CD4-positive, alpha-beta memory T cell (primary cell): ENCODE measurements around the gene LCAT. TPM values are rescaled to one million over a fixed set of nuclear protein-coding genes. Genes with fewer than 3 reads are reported as not detected.

Experiments used
- CTCF ChIA-PET: fragments of 350-600 bp; sonication (Branson Sonifier 250); formaldehyde crosslinking; loops from one replicate; lab custom pipeline; 2021; ENCODE audit warnings: inconsistent platforms; ENCODE audit not compliant: partially characterized antibody; lab: Charles Lee
- POLR2A ChIA-PET: fragments of 350-600 bp; sonication (Branson Sonifier 250); formaldehyde crosslinking; loops from one replicate; lab custom pipeline; 2021; ENCODE audit not compliant: partially characterized antibody; lab: Charles Lee
- DNase-seq, 5 donors: peaks; one replicate each; pipeline versions ENCODE4 v3.0.0 to v3.0.0-alpha.2; 2020 to 2022; ENCODE audit warnings: mixed read lengths in 1 of 5
- H3K27ac ChIP-seq: one replicate; pipeline ENCODE4 v1.7.0; 2013; ENCODE audit warnings: low read depth, low read length
- H3K27me3 ChIP-seq: 2 replicates; pipeline ENCODE4 v1.7.0; 2013; ENCODE audit warnings: mild to moderate bottlenecking, low read length, moderate library complexity; ENCODE audit not compliant: insufficient read depth
- H3K36me3 ChIP-seq: 2 replicates; pipeline ENCODE4 v1.7.0; 2013; ENCODE audit warnings: mild to moderate bottlenecking, low read length, moderate library complexity; ENCODE audit not compliant: insufficient read depth
- H3K4me1 ChIP-seq: 2 replicates; pipeline ENCODE4 v1.7.0; 2013; ENCODE audit warnings: mild to moderate bottlenecking, low read length, moderate library complexity; ENCODE audit not compliant: insufficient read depth
- H3K4me3 ChIP-seq, 2 donors: one replicate each; pipeline ENCODE4 v1.7.0; 2013; ENCODE audit warnings: low read length in 2 of 2, mild to moderate bottlenecking in 1 of 2
- H3K9me3 ChIP-seq, 2 donors: one replicate each; pipeline ENCODE4 v1.7.0; 2013; ENCODE audit warnings: low read length in 2 of 2, control low read depth in 1 of 2; ENCODE audit not compliant: control insufficient read depth in 1 of 2
- H3K27ac Mint-ChIP-seq, 7 donors: one replicate each; pipeline ENCODE4 v1.8.0; 2020 to 2021; ENCODE audit warnings: mixed read lengths in 7 of 7, mild to moderate bottlenecking in 6 of 7, inconsistent platforms in 3 of 7, moderate library complexity in 3 of 7
- H3K27me3 Mint-ChIP-seq, 2 donors: one replicate each; pipeline ENCODE4 v1.8.0; 2020 to 2021; ENCODE audit warnings: mixed read lengths in 2 of 2
- H3K36me3 Mint-ChIP-seq, 2 donors: one replicate each; pipeline ENCODE4 v1.8.0; 2020 to 2021; ENCODE audit warnings: mixed read lengths in 2 of 2, inconsistent platforms in 1 of 2, mild to moderate bottlenecking in 1 of 2
- H3K4me1 Mint-ChIP-seq, 4 donors: one replicate each; pipeline ENCODE4 v1.8.0; 2020 to 2021; ENCODE audit warnings: mixed read lengths in 4 of 4, mild to moderate bottlenecking in 1 of 4
- H3K4me3 Mint-ChIP-seq, 8 donors: one replicate each; pipeline ENCODE4 v1.8.0; 2020 to 2021; ENCODE audit warnings: mixed read lengths in 8 of 8, mild to moderate bottlenecking in 7 of 8, moderate library complexity in 6 of 8, inconsistent platforms in 3 of 8
- H3K9me3 Mint-ChIP-seq, 8 donors: one replicate each; pipeline ENCODE4 v1.8.0; 2020 to 2021; ENCODE audit warnings: mixed read lengths in 8 of 8, mild to moderate bottlenecking in 5 of 8, inconsistent platforms in 3 of 8, moderate library complexity in 1 of 8
- intact Hi-C: fragments of 100-400 bp; cut with micrococcal nuclease; formaldehyde crosslinking; loops from one replicate; pipeline ENCODE4 v1.15.1; 2023
- polyA plus RNA-seq, 2 donors: library from polyadenylated mRNA; unstranded; fragments of 300-500 nt; fragmentation: Illumina TruSeq; gene quantifications; one replicate each; pipeline ENCODE4 v1.2.3, GENCODE V29; 2021
- total RNA-seq, 2 experiments: library from RNA; stranded (reverse); gene quantifications; one replicate each; pipeline ENCODE4 v1.2.3, GENCODE V29; 2021

The LCAT gene
- total and polyA plus RNA-seq, 4 experiments from 2014 or later: 1.9 to 20.3 (median 18.2) TPM; not detected in 1

DNA sequence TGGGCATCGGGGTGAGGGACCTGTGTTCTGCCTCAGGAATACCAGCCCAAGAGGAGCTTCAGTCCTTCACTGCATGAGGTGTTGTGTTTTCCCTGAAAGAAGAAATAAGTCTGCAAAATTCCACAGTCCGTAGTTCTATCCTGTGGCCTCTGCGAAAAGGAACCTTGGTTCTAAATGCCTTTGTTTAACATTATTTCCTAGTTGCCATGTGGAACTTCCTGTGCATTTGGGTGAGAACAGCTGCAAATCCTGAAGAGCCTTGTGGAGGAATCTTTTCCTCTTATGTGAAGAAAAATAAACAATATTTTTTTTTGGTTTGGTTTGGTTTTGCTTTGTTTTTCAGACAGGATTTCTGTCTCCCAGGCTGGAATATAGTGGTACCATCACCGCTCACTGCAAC, 41.1 kb downstream of the LCAT start:
- H3K4me1 ChIP-seq: no peaks in the 10 kb centered on the region
- DNase-seq: no peak
- peak overlapping the region in 3 of 7 donors; percentile 17 to 68 (median 36) for H3K27ac Mint-ChIP-seq
- no peak overlapping the region for H3K27ac ChIP-seq
- no peaks in the 10 kb centered on the region for H3K27me3 ChIP-seq
- H3K9me3 Mint-ChIP-seq: no peaks in the 10 kb centered on the region
- intact Hi-C loops: no loop called here
- H3K9me3 ChIP-seq: no peaks in the 10 kb centered on the region
- ChIA-PET POLR2A (interaction anchor here (0.7 to 1.0 kb wide), 2 partner anchors 31 kb away, joined by 3 read pairs; no protein-coding TSS in a partner anchor), CTCF (no interaction called here)
- no peak overlapping the region for H3K4me3 ChIP-seq
- no peaks in the 10 kb centered on the region for H3K36me3 ChIP-seq
- no peaks in the 10 kb centered on the region for H3K27me3 Mint-ChIP-seq
- peaks cover 3 to 15% (median 9%) of the 10 kb centered on the region in 4 donors for H3K4me1 Mint-ChIP-seq
- H3K4me3 Mint-ChIP-seq: no peak overlapping the region
- peaks cover 4 to 14% of the 10 kb centered on the region in 2 donors for H3K36me3 Mint-ChIP-seq

GRCh38 chr16:67901734-67902133, 42.2 kb downstream of the LCAT start:
- no peak overlapping the region for H3K27ac ChIP-seq
- no peaks in the 10 kb centered on the region for H3K9me3 ChIP-seq
- intact Hi-C loops: no loop called here
- H3K36me3 Mint-ChIP-seq: peaks cover 4 to 14% of the 10 kb centered on the region in 2 donors
- no peaks in the 10 kb centered on the region for H3K4me1 ChIP-seq
- no peak overlapping the region for H3K27ac Mint-ChIP-seq
- H3K27me3 ChIP-seq: no peaks in the 10 kb centered on the region
- H3K4me3 ChIP-seq: no peak overlapping the region
- H3K27me3 Mint-ChIP-seq: no peaks in the 10 kb centered on the region
- H3K4me3 Mint-ChIP-seq: no peak overlapping the region
- ChIA-PET POLR2A (no interaction called here), CTCF (interaction anchor here (1.9 kb wide), 1 partner anchor 18 kb away, joined by 6 read pairs; no protein-coding TSS in a partner anchor)
- no peak for DNase-seq
- H3K4me1 Mint-ChIP-seq: peaks cover 6 to 25% (median 15%) of the 10 kb centered on the region in 4 donors
- no peaks in the 10 kb centered on the region for H3K9me3 Mint-ChIP-seq
- H3K36me3 ChIP-seq: no peaks in the 10 kb centered on the region

- CTCF ChIA-PET: interaction anchor here (1.2 to 1.8 kb wide), 5 partner anchors 10 to 81 kb away, joined by 3 to 14 read pairs (median 7); no protein-coding TSS in a partner anchor
- no peaks in the 10 kb centered on the region for H3K9me3 Mint-ChIP-seq
Measured at GRCh38 chr16:67897231-67897630, 46.7 kb downstream of the LCAT start.

GRCh38 chr16:67893743-67894399, 50.0 kb downstream of the LCAT start:
- peaks cover 12 to 49% (median 40%) of the 10 kb centered on the region in 4 donors for H3K4me1 Mint-ChIP-seq
- no peaks in the 10 kb centered on the region for H3K9me3 ChIP-seq
- DNase-seq: peak in 1 of 5 donors; percentile 11
- H3K4me3 Mint-ChIP-seq: peak overlapping the region; percentile 89 to 98 (median 96)
- H3K4me3 ChIP-seq: peak overlapping the region; percentile 64 to 90
- ChIA-PET CTCF (interaction anchor here (3.8 kb wide), 1 partner anchor 11 kb away, joined by 24 read pairs; no protein-coding TSS in a partner anchor), POLR2A (interaction anchor here (1.5 to 3.4 kb wide), 3 partner anchors 35 to 60 kb away, joined by 5 to 28 read pairs (median 6); partner anchors contain the start of gene PSMB10)
- no peaks in the 10 kb centered on the region for H3K27me3 ChIP-seq
- no peaks in the 10 kb centered on the region for H3K9me3 Mint-ChIP-seq
- H3K27ac ChIP-seq: peak overlapping the region; percentile 95
- H3K27me3 Mint-ChIP-seq: no peaks in the 10 kb centered on the region
- H3K36me3 Mint-ChIP-seq: peaks cover 0 to 10% of the 10 kb centered on the region in 2 donors
- peaks cover 20% of the 10 kb centered on the region for H3K4me1 ChIP-seq
- intact Hi-C loops: loop anchor here (1.0 kb wide), 5 partner anchors 41 to 129 kb away; partner anchors contain the start of genes DDX28, DUS2, NUTF2 and RANBP10
- H3K27ac Mint-ChIP-seq: peak overlapping the region; percentile 96 to 98 (median 97)
- no peaks in the 10 kb centered on the region for H3K36me3 ChIP-seq

More at GRCh38 chr16:67897231-67897630, 46.7 kb downstream of the LCAT start:
- Mint-ChIP-seq H3K4me1 (peaks cover 12 to 58% (median 43%) of the 10 kb centered on the region in 4 donors), H3K27ac (peak overlapping the region in 3 of 7 donors; percentile 1 to 57 (median 5)), H3K27me3 (no peaks in the 10 kb centered on the region), H3K36me3 (peaks cover 0 to 11% of the 10 kb centered on the region in 2 donors), H3K4me3 (peak overlapping the region in 2 of 8 donors; percentile 12 to 18)
- no peaks in the 10 kb centered on the region for H3K27me3 ChIP-seq
- no peaks in the 10 kb centered on the region for H3K36me3 ChIP-seq
- no peak for DNase-seq
- H3K4me3 ChIP-seq: no peak overlapping the region
- intact Hi-C loops: no loop called here
- H3K27ac ChIP-seq: no peak overlapping the region
- H3K9me3 ChIP-seq: no peaks in the 10 kb centered on the region
- peaks cover 19% of the 10 kb centered on the region for H3K4me1 ChIP-seq
- POLR2A ChIA-PET: interaction anchor here (1.1 to 1.6 kb wide), 2 partner anchors 24 to 38 kb away, joined by 3 read pairs; partner anchors contain the start of gene EDC4

- peaks cover 0 to 7% of the 10 kb centered on the region in 2 donors for H3K36me3 Mint-ChIP-seq
- POLR2A ChIA-PET: interaction anchor here (0.8 to 3.4 kb wide), 13 partner anchors 10 to 233 kb away, joined by 3 to 28 read pairs (median 4); partner anchors contain the start of genes ACD, CTRL, EDC4 and NFATC3
- H3K4me3 Mint-ChIP-seq: peak within 1 kb of the TSS; percentile 89 to 98 (median 96)
- H3K9me3 ChIP-seq: no peaks in the 10 kb centered on the region
- peaks cover 20% of the 10 kb centered on the region for H3K4me1 ChIP-seq
- no peaks in the 10 kb centered on the region for H3K9me3 Mint-ChIP-seq
- intact Hi-C loops: loop anchor here (1.0 kb wide), 5 partner anchors 42 to 130 kb away; partner anchors contain the start of genes DDX28, DUS2, NUTF2 and RANBP10
- peak within 1 kb of the TSS; percentile 95 for H3K27ac ChIP-seq
- peak within 1 kb of the TSS; percentile 76 to 90 for H3K4me3 ChIP-seq
- H3K4me1 Mint-ChIP-seq: peaks cover 12 to 48% (median 39%) of the 10 kb centered on the region in 4 donors
- H3K27ac Mint-ChIP-seq: peak within 1 kb of the TSS; percentile 96 to 98 (median 97)
- DNase-seq: peak; percentile 86 to 95 (median 87)
- H3K36me3 ChIP-seq: no peaks in the 10 kb centered on the region
- H3K27me3 Mint-ChIP-seq: no peaks in the 10 kb centered on the region
- CTCF ChIA-PET: interaction anchor here (1.0 to 3.8 kb wide), 3 partner anchors 10 to 148 kb away, joined by 3 to 24 read pairs (median 6); no protein-coding TSS in a partner anchor
- no peaks in the 10 kb centered on the region for H3K27me3 ChIP-seq
Measured at GRCh38 chr16:67892899-67893742, 50.8 kb downstream of the LCAT start, which contains the start of gene PSKH1. Gene PSKH1, plus strand, starts transcription at chr16:67893254. Its CDS starts 15,496 bp downstream, at chr16:67908750.

DNA sequence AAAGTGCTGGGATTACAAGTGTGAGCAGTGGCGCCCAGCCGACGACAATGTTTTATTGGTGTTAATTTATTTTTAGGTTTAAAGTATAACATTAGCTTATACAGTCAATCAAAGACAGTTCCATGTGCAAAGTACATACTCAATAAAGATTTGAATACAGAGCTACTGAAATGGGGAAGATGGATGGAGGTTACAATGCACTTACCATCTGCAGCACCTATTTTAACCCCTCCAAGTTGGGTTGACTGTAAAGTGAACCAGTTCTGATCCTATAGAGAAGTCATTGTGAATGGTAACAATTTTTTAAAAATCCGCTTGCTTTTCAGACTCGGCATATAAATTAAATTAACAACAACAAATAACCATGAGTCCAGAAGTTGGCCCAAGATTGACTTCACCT, 51.5 kb downstream of the LCAT start:
- Histone ChIP-seq H3K36me3 (no peaks in the 10 kb centered on the region), H3K27me3 (no peaks in the 10 kb centered on the region), H3K9me3 (no peaks in the 10 kb centered on the region), H3K4me3 (peak overlapping the region; percentile 76 to 90), H3K4me1 (peaks cover 20% of the 10 kb centered on the region), H3K27ac (peak overlapping the region; percentile 95)
- H3K9me3 Mint-ChIP-seq: no peaks in the 10 kb centered on the region
- intact Hi-C loops: no loop called here
- no peaks in the 10 kb centered on the region for H3K27me3 Mint-ChIP-seq
- H3K27ac Mint-ChIP-seq: peak overlapping the region; percentile 86 to 98 (median 94)
- POLR2A ChIA-PET: interaction anchor here (0.8 to 3.4 kb wide), 13 partner anchors 9 to 232 kb away, joined by 3 to 28 read pairs (median 4); partner anchors contain the start of genes ACD, CTRL, EDC4 and NFATC3
- CTCF ChIA-PET: interaction anchor here (0.7 to 3.8 kb wide), 4 partner anchors 9 to 148 kb away, joined by 3 to 24 read pairs (median 4); no protein-coding TSS in a partner anchor
- H3K4me3 Mint-ChIP-seq: peak overlapping the region; percentile 84 to 97 (median 92)
- no peak for DNase-seq
- peaks cover 12 to 46% (median 37%) of the 10 kb centered on the region in 4 donors for H3K4me1 Mint-ChIP-seq
- peaks cover 0 to 7% of the 10 kb centered on the region in 2 donors for H3K36me3 Mint-ChIP-seq
